IPS-20b (cell line): ENCODE data around the gene AHSG.
A peak's percentile ranks its signal among the peaks of the same experiment; 100 is the strongest.

Experiments
- H3K27ac ChIP-seq: one replicate; pipeline ENCODE4 v1.5.1; 2013; ENCODE audit warnings: low read length
- H3K27me3 ChIP-seq: 2 replicates; pipeline ENCODE4 v1.6.1; 2013; ENCODE audit warnings: mild to moderate bottlenecking, low read length, inconsistent platforms; ENCODE audit not compliant: insufficient read depth
- H3K36me3 ChIP-seq: 2 replicates; pipeline ENCODE4 v1.6.1; 2013; ENCODE audit warnings: low read depth, mild to moderate bottlenecking, inconsistent platforms, low read length, moderate library complexity; ENCODE audit not compliant: insufficient read depth
- H3K4me1 ChIP-seq: 2 replicates; pipeline ENCODE4 v1.6.1; 2013; ENCODE audit warnings: mild to moderate bottlenecking, control low read depth, inconsistent platforms, low read length, moderate library complexity; ENCODE audit not compliant: insufficient read depth
- H3K4me3 ChIP-seq: 2 replicates; pipeline ENCODE4 v1.5.1; 2013; ENCODE audit warnings: mild to moderate bottlenecking, low read length, inconsistent platforms
- H3K9ac ChIP-seq: 2 replicates; pipeline ENCODE4 v1.6.1; 2013; ENCODE audit warnings: low read depth, mild to moderate bottlenecking, inconsistent platforms, low read length, moderate library complexity
- H3K9me3 ChIP-seq: 2 replicates; pipeline ENCODE4 v1.6.1; 2013; ENCODE audit warnings: mild to moderate bottlenecking, low read depth, low read length, inconsistent platforms; ENCODE audit not compliant: insufficient read depth

Gene AHSG

DNA sequence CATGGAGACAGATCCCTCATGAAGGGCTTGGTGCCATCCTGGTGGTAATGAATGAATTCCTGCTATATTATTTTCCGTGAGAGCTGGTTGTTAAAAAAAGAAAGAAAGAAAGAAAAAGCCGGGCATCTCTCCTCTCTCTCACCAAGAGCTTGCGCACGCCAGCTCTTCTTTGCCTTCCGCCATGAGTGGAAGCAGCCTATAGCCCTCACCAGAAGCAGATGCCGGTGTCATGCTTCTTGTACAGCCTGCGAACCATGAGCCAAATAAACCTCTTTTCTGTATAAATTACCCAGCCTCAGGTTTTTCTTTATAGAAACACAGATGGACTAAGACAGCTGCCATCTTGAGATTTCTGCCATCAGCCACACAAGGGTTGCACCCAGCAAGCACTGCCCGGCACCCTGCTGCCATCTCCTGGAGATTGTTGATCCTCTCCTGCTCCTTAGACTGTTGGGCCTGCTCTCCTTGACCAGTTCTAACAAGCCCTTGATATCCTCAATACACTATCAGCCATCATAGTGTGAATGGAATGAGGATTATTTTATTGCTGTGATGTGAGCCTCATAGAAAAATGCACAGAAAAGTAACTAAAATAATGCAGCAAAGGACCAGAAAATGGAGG lies 3.5 kb upstream of the AHSG start:
- Histone ChIP-seq H3K36me3 (no peaks in the 10 kb centered on the region), H3K4me3 (no peak overlapping the region), H3K9ac (no peak overlapping the region), H3K27me3 (no peaks in the 10 kb centered on the region), H3K27ac (no peak overlapping the region), H3K4me1 (no peaks in the 10 kb centered on the region), H3K9me3 (no peaks in the 10 kb centered on the region)

DNA sequence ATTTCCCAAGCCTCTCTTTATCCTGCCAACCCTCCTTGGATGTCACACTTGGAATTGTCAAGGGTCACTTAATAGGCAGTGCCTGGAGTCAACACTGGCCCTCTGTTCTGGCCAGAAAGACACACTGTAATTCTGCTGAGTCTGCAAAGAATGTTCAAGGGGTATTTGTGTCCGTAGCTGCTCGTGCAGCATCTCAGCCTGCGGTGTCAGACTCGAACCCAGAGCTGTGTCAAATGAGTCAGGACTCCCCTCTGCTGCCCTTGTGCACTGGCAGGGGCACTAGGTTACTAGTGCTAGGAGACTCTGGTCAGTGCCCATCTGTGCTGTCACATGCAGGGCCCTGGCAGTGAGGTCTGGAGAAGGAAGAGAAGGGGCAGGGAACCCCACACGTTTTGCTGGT lies 795 bp upstream of the AHSG start:
- Histone ChIP-seq H3K4me3 (no peak overlapping the region), H3K9me3 (no peaks in the 10 kb centered on the region), H3K36me3 (no peaks in the 10 kb centered on the region), H3K4me1 (no peaks in the 10 kb centered on the region), H3K9ac (no peak overlapping the region), H3K27me3 (peaks cover under 1% of the 10 kb centered on the region; the same call in 1 of the 2 replicates), H3K27ac (no peak overlapping the region)

DNA sequence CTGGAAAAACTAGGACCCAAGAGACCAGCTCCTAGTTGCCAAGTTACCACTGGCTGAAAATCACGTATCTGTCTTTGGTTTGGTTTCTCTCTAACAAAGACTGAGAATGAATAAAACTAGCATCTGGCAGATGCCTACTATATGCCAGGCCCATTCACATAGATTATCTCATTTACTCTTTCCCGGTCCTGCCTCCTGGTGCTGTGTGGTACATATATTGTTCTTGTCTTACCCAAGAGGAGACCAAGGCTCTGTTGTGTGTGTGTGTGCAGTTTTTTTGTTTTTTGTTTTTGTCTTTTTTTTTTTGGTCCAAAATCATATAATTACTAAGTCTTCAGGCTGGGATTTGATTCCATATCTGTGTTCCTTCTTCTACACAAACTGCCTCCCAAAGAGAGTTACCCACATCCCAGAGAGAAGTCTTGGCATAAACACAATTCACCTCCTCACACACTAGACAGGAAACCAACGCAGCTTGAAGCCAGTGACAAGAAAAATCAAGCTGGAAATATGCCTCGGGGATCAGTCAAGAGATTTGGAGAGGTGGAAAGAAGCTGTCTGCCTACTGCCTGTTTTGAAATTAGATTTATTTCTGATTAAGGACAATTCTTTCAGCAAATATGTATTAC lies 891 bp downstream of the AHSG start:
- Histone ChIP-seq H3K36me3 (no peaks in the 10 kb centered on the region), H3K9me3 (no peaks in the 10 kb centered on the region), H3K9ac (no peak overlapping the region), H3K27me3 (peaks cover 16% of the 10 kb centered on the region), H3K4me3 (no peak overlapping the region), H3K4me1 (no peaks in the 10 kb centered on the region), H3K27ac (no peak overlapping the region)

DNA sequence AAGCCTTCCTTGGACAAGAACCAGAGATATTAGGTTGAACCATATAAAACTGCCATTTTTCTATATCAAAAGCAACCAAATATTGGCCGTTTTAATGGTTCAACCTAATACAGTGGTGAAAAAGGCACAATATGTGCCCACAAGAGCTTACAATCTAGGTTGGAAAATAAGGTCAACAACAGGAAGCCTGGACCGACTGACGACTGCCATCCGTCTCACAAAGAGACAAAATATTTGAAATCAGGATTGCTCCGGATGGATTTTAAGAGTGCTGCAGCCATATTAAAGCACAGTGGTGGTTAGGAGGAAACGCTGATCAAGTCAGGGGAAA lies 1.4 kb downstream of the AHSG start:
- H3K9me3 ChIP-seq: no peaks in the 10 kb centered on the region
- H3K9ac ChIP-seq: no peak overlapping the region
- peaks cover 16% of the 10 kb centered on the region for H3K27me3 ChIP-seq
- no peak overlapping the region for H3K27ac ChIP-seq
- H3K4me1 ChIP-seq: no peaks in the 10 kb centered on the region
- no peaks in the 10 kb centered on the region for H3K36me3 ChIP-seq
- H3K4me3 ChIP-seq: no peak overlapping the region

DNA sequence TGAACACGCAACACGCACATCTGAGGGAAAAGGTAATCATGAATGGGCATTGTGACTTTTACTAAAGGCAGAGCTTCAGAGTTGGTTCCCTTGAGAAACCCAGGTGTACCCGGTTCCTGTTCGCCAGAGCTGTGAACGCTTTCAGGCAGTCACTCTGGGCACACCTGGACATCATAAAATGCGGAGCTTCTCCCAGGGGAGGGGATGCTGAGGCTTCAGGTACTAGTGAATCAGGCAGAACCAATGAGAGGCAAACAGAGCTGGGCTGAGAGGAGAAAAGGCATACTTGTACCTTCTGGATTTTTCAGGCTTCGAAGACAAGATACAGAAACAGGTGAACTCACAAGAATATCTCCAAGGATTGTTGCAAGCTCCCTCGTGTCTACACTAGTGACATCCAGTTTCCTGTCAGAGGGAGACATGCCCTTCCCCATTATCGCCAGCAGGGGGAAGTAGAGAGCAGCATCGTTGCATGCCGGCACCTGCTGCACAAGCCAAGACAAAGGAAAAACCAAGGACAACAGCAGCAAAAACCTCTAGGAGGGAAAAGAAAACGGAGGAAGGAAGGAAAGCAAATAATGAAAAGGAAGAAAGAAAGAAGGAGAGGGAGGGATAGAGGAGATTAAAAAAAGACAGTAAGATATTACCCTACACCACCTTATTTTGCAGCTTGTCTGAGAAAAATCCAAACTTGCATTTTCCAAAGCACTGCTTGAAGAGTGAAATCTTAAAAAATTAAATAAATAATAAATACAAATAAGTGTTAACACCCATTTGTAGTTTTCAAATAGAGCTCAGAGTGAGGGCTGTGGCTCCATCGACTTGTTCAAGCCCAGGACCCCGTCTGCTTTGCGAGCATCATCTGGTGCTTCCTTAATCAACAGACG lies 2.0 kb downstream of the AHSG start:
- H3K36me3 ChIP-seq: no peaks in the 10 kb centered on the region
- no peaks in the 10 kb centered on the region for H3K9me3 ChIP-seq
- H3K27ac ChIP-seq: no peak overlapping the region
- no peak overlapping the region for H3K9ac ChIP-seq
- H3K4me1 ChIP-seq: no peaks in the 10 kb centered on the region
- H3K4me3 ChIP-seq: no peak overlapping the region
- H3K27me3 ChIP-seq: peaks cover 16% of the 10 kb centered on the region

DNA sequence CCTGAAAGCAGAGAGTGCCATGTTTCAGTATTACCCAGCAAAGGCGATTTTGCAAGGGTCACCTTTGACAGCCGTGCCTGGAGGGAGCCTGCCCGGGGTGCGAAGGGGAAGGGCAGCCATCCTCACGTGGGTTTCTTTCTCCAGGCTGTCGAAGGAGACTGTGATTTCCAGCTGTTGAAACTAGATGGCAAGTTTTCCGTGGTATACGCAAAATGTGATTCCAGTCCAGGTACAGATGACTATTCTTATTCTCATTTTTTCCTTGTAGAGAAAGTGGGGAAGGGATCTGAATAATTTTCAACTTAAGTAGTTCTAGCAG lies 3.4 kb downstream of the AHSG start:
- H3K9me3 ChIP-seq: no peaks in the 10 kb centered on the region
- H3K9ac ChIP-seq: no peak overlapping the region
- H3K4me1 ChIP-seq: no peaks in the 10 kb centered on the region
- H3K27me3 ChIP-seq: peaks cover 16% of the 10 kb centered on the region
- no peak overlapping the region for H3K4me3 ChIP-seq
- H3K36me3 ChIP-seq: no peaks in the 10 kb centered on the region
- H3K27ac ChIP-seq: no peak overlapping the region

DNA sequence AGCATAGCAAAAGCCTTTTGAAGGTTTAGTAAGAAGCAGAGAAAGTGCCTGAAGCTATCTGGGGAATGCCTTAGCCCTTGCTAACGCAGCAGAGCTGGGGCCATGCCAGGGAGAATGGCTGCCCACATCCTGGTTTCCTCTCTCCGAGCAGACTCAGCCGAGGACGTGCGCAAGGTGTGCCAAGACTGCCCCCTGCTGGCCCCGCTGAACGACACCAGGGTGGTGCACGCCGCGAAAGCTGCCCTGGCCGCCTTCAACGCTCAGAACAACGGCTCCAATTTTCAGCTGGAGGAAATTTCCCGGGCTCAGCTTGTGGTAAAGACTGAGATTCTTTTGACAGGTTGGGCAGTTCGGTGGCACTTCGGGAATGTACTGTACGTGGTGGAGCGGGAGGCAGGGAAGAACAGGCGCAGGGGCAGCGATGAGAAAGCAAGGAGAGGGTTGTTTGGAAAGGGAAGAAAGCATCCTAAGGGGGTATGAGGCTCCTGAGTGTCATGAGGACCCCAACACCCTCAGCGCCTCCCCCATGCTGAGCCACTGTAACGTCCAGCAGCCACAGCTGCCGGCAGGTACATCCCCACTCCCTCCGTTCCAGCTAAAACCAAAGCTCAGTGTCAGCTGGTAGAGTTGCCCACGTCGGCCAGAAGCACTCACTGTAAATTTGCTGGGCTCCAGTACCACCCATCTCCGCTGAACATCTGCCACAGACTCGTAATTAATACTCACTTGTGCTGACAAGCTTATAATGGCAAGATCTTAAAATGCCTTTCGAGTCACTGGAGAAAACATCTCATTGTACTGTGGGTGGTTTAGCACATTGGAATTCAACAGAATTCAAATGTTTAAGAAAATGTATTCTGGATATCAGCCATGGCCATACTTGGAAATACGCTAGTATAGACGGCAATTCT lies 4.4 kb downstream of the AHSG start:
- Histone ChIP-seq H3K4me1 (no peaks in the 10 kb centered on the region), H3K36me3 (no peaks in the 10 kb centered on the region), H3K9ac (peak overlapping the region; percentile 10; the same call in 1 of the 2 replicates), H3K27me3 (peaks cover 16% of the 10 kb centered on the region), H3K9me3 (no peaks in the 10 kb centered on the region), H3K4me3 (no peak overlapping the region; the same call in 1 of the 2 replicates), H3K27ac (no peak overlapping the region)

DNA sequence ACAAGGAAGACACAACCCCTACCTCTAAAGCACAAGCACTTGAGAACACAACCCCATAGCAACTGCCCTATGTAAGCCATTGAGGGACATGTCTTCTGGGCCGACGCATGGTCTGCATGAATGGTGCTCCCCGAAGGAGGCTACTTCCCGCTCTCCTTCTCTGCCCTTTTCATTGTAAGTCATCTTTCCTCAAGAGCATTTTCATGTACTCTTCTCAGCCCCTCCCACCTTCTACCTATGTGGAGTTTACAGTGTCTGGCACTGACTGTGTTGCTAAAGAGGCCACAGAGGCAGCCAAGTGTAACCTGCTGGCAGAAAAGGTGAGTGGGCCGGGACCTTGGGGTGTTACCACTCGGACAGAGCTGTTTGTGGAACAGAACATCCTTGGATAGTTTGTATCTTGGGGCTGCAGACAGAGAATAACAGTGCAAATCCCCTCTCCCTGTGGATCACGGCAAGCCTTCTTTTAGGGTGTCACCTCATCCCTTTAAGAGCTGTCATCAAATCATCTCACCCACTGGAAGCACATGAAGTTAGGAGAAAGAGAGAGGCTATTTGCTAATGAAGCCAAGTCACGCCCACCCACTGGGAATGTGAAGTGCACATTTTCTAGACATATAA lies 5.6 kb downstream of the AHSG start:
- Histone ChIP-seq H3K36me3 (no peaks in the 10 kb centered on the region), H3K9ac (no peak overlapping the region), H3K4me1 (no peaks in the 10 kb centered on the region), H3K27ac (no peak overlapping the region), H3K4me3 (no peak overlapping the region), H3K9me3 (no peaks in the 10 kb centered on the region), H3K27me3 (peaks cover 16% of the 10 kb centered on the region)

DNA sequence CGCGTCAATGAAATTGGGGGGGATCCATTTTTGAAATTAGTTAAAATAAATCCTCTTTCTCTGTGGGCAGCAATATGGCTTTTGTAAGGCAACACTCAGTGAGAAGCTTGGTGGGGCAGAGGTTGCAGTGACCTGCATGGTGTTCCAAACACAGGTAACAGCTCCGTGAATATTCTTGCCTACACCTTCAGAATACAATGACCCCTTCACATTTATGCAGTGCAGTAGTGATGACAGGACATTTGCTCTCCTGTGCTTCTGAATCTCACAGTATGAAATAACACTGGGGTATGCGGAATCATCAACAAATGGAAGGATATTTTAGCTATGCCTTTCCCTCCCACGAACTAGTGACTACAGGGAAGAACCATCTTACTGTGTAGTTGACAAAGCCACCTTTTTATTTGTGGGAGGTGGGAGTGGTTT lies 6.9 kb downstream of the AHSG start:
- H3K36me3 ChIP-seq: no peaks in the 10 kb centered on the region
- peaks cover 16% of the 10 kb centered on the region for H3K27me3 ChIP-seq
- no peaks in the 10 kb centered on the region for H3K4me1 ChIP-seq
- H3K9ac ChIP-seq: no peak overlapping the region
- H3K4me3 ChIP-seq: no peak overlapping the region
- H3K27ac ChIP-seq: no peak overlapping the region
- no peaks in the 10 kb centered on the region for H3K9me3 ChIP-seq

DNA sequence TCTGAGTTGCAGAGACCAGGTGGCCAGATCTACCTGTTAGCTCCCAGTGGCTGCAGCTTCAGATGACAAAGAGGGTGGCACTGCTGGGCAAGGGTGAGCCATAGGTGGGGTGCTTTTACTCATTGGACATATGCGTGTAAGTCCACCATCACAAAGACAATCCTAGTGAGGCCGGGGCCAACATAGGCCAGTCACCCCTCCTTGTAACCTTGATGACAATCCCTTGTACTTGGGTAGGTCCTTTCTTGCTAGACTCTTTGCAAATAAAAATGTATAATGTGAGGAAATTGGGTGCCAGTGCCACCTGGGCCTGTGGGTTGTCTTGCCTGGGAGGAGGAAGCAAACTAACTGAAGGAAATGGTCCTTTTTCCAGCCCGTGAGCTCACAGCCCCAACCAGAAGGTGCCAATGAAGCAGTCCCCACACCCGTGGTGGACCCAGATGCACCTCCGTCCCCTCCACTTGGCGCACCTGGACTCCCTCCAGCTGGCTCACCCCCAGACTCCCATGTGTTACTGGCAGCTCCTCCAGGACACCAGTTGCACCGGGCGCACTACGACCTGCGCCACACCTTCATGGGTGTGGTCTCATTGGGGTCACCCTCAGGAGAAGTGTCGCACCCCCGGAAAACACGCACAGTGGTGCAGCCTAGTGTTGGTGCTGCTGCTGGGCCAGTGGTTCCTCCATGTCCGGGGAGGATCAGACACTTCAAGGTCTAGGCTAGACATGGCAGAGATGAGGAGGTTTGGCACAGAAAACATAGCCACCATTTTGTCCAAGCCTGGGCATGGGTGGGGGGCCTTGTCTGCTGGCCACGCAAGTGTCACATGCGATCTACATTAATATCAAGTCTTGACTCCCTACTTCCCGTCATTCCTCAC lies 7.6 kb downstream of the AHSG start:
- peaks cover 16% of the 10 kb centered on the region for H3K27me3 ChIP-seq
- no peak overlapping the region for H3K4me3 ChIP-seq
- no peak overlapping the region for H3K27ac ChIP-seq
- no peaks in the 10 kb centered on the region for H3K4me1 ChIP-seq
- H3K9ac ChIP-seq: no peak overlapping the region
- no peaks in the 10 kb centered on the region for H3K9me3 ChIP-seq
- no peaks in the 10 kb centered on the region for H3K36me3 ChIP-seq
